HepG2 (cell line): Measurements from ENCODE around the gene MACROD2. TPM values are rescaled to one million over a fixed set of nuclear protein-coding genes. Genes with fewer than 3 reads are reported as not detected.
A peak's percentile ranks its signal among the peaks of the same experiment; 100 is the strongest.

Experiments
- ATF2 ChIP-seq: sonication (generic); formaldehyde crosslinking; IDR thresholded peaks from 2 replicates; pipeline ENCODE4 v1.4.0; 2020; ENCODE audit warnings: missing genetic modification reagents
- ATRX ChIP-seq: sonication (generic); formaldehyde crosslinking; IDR thresholded peaks from 2 replicates; pipeline ENCODE4 v1.4.0; 2020; ENCODE audit warnings: missing genetic modification reagents, borderline replicate concordance
- CREBL2 ChIP-seq: sonication (generic); formaldehyde crosslinking; IDR thresholded peaks from 2 replicates; pipeline ENCODE4 v1.8.1; 2023; ENCODE audit warnings: missing genetic modification reagents, mild to moderate bottlenecking, borderline replicate concordance
- EED ChIP-seq: sonication (generic); formaldehyde crosslinking; IDR thresholded peaks from 2 replicates; pipeline ENCODE4 v1.5.0; 2020; ENCODE audit warnings: mild to moderate bottlenecking, missing genetic modification reagents
- FUBP1 ChIP-seq: sonication (generic); formaldehyde crosslinking; IDR thresholded peaks from 2 replicates; pipeline ENCODE4 v1.5.1; 2020; ENCODE audit warnings: missing genetic modification reagents, mild to moderate bottlenecking, borderline replicate concordance
- GZF1 ChIP-seq: sonication (generic); formaldehyde crosslinking; IDR thresholded peaks from 2 replicates; pipeline ENCODE4 v1.5.1; 2020; ENCODE audit warnings: mild to moderate bottlenecking, missing genetic modification reagents
- MAX ChIP-seq: IDR thresholded peaks from 2 replicates; pipeline ENCODE4 v1.6.1; 2012; ENCODE audit warnings: inconsistent platforms
- NFRKB ChIP-seq: fragments of 450-650 bp; IDR thresholded peaks from 2 replicates; pipeline ENCODE4 v1.6.1; 2017
- NPAS2 ChIP-seq: sonication (generic); formaldehyde crosslinking; IDR thresholded peaks from 2 replicates; pipeline ENCODE4 v1.8.0; 2022; ENCODE audit warnings: mild to moderate bottlenecking, missing genetic modification reagents, borderline replicate concordance
- ZMYM4 ChIP-seq: sonication (generic); formaldehyde crosslinking; IDR thresholded peaks from 2 replicates; pipeline ENCODE4 v1.8.1; 2023; ENCODE audit warnings: mild to moderate bottlenecking, missing genetic modification reagents
- ZNF10 ChIP-seq: sonication (generic); formaldehyde crosslinking; IDR thresholded peaks from 2 replicates; pipeline ENCODE4 v1.4.0; 2020; ENCODE audit warnings: mild to moderate bottlenecking, low read depth, missing genetic modification reagents, borderline replicate concordance
- ZNF142 ChIP-seq: sonication (generic); formaldehyde crosslinking; IDR thresholded peaks from 2 replicates; pipeline ENCODE4 v1.4.0; 2020; ENCODE audit warnings: missing genetic modification reagents
- ZNF230 ChIP-seq: sonication (generic); formaldehyde crosslinking; IDR thresholded peaks from 2 replicates; pipeline ENCODE4 v1.4.0; 2020; ENCODE audit warnings: mild to moderate bottlenecking, missing genetic modification reagents
- ZNF296 ChIP-seq: sonication (generic); formaldehyde crosslinking; conservative IDR thresholded peaks from 2 replicates; pipeline ENCODE4 v1.5.0; 2020; ENCODE audit warnings: mild to moderate bottlenecking, missing genetic modification reagents
- ZNF329 ChIP-seq: sonication (generic); formaldehyde crosslinking; IDR thresholded peaks from 2 replicates; pipeline ENCODE4 v1.9.0; 2021; ENCODE audit warnings: low read depth, mild to moderate bottlenecking, missing genetic modification reagents
- ZNF331 ChIP-seq: sonication (generic); formaldehyde crosslinking; IDR thresholded peaks from 2 replicates; pipeline ENCODE4 v1.4.0; 2020; ENCODE audit warnings: missing genetic modification reagents
- ZNF44 ChIP-seq: sonication (generic); formaldehyde crosslinking; IDR thresholded peaks from 2 replicates; pipeline ENCODE4 v1.5.1; 2020; ENCODE audit warnings: mild to moderate bottlenecking, missing genetic modification reagents
- ZNF446 ChIP-seq: sonication (generic); formaldehyde crosslinking; IDR thresholded peaks from 2 replicates; pipeline ENCODE4 v1.5.0; 2020; ENCODE audit warnings: mild to moderate bottlenecking, missing genetic modification reagents
- ZNF660 ChIP-seq: sonication (generic); formaldehyde crosslinking; IDR thresholded peaks from 2 replicates; pipeline ENCODE4 v1.5.1; 2020; ENCODE audit warnings: mild to moderate bottlenecking, low read depth, missing genetic modification reagents, borderline replicate concordance
- ZNF879 ChIP-seq: sonication (generic); formaldehyde crosslinking; IDR thresholded peaks from 2 replicates; pipeline ENCODE4 v1.8.1; 2023; ENCODE audit warnings: missing genetic modification reagents
- polyA plus RNA-seq, 8 experiments: library from polyadenylated mRNA; depleted of rRNA in 3 of 8; stranded (reverse) in 7 of 8; unstranded in 1 of 8; fragments of >200 nt; fragmentation: Illumina TruSeq in 4 of 8; extraction: Trizol in 4 of 8; gene quantifications; 2 replicates each; pipeline versions ENCODE4 v1.2.1 to v1.2.3, GENCODE V29; 2011 to 2016; ENCODE audit warnings: low read depth in 4 of 8, missing spikeins in 1 of 8, mixed read lengths in 1 of 8; ENCODE audit not compliant: insufficient read depth in 1 of 8
- total RNA-seq, 5 experiments: library from RNA; depleted of rRNA; stranded (reverse); fragments of >200 nt; fragmentation: Illumina TruSeq; extraction: Trizol; gene quantifications; 2 replicates each; pipeline ENCODE4 v1.2.3, GENCODE V29; 2016; ENCODE audit warnings: low read depth in 1 of 5

Gene MACROD2
- total and polyA plus RNA-seq, 2 of the 13 experiments (the other 11 are each of a cell fraction or from before 2014, with no cell fraction given): 0.13 to 0.51 TPM

- TF ChIP-seq NPAS2 (CRISPR knock-in tag) (no peak), ZNF10 (CRISPR knock-in tag) (no peak), ZNF660 (no peak), ZNF44 (CRISPR knock-in tag) (no peak), CREBL2 (CRISPR knock-in tag) (no peak), ZNF142 (CRISPR knock-in tag) (no peak), GZF1 (CRISPR knock-in tag) (no peak; the same call in 1 of the 2 replicates), ATF2 (peak; percentile 96), ZMYM4 (CRISPR knock-in tag) (peak; percentile 99), ZNF446 (no peak), ZNF296 (CRISPR knock-in tag) (no peak), MAX (no peak; the same call in none of the 2 replicates), FUBP1 (no peak; the same call in 1 of the 2 replicates), ZNF329 (0 out of 2 replicates have a peak, but pooled peaks have one; percentile 22), ZNF331 (CRISPR knock-in tag) (peak; percentile 94), NFRKB (no peak), ZNF230 (0 out of 2 replicates have a peak, but pooled peaks have one; percentile 13), EED (CRISPR knock-in tag) (no peak), ZNF879 (CRISPR knock-in tag) (0 out of 2 replicates have a peak, but pooled peaks have one; percentile 30), ATRX (no peak)
Measured at GRCh38 chr20:14984768-14985622, 989.7 kb downstream of the MACROD2 start (continued).
